Lung (tissue), 12 donors: Measurements from ENCODE around the gene CCL13. TPM values are rescaled to one million over a fixed set of nuclear protein-coding genes. Genes with fewer than 3 reads are reported as not detected.

Experiments
- ATAC-seq: fragments of 200-7000 bp; cut with Tn5 transposase; one replicate; pipeline ENCODE4 v1.9.1; 2020; ENCODE audit warnings: moderate number of reproducible peaks; ENCODE audit not compliant: insufficient read depth, low FRiP score
- DNase-seq, 3 donors: peaks; one replicate each; pipeline ENCODE4 v3.0.0-alpha.2; 2013 to 2017
- H3K27ac ChIP-seq, 2 donors: one replicate each; pipeline ENCODE4 v1.5.1; 2013; ENCODE audit warnings: mild to moderate bottlenecking in 2 of 2, moderate library complexity in 2 of 2, control low read depth in 1 of 2, inconsistent platforms in 1 of 2, low read depth in 1 of 2, low read length in 1 of 2
- H3K27me3 ChIP-seq, 3 donors: one replicate each; pipeline ENCODE4 v1.5.1; 2013; ENCODE audit warnings: low read length in 2 of 3; ENCODE audit not compliant: control insufficient read depth in 3 of 3, insufficient read depth in 3 of 3
- H3K36me3 ChIP-seq, 4 donors: one replicate each; pipeline ENCODE4 v1.5.1; 2013; ENCODE audit warnings: low read length in 4 of 4, mild to moderate bottlenecking in 1 of 4, moderate library complexity in 1 of 4; ENCODE audit not compliant: control insufficient read depth in 4 of 4, insufficient read depth in 4 of 4
- H3K4me1 ChIP-seq, 5 donors: one replicate each; pipeline ENCODE4 v1.5.1; 2013; ENCODE audit warnings: low read length in 5 of 5, mild to moderate bottlenecking in 2 of 5, moderate library complexity in 1 of 5; ENCODE audit not compliant: control insufficient read depth in 5 of 5, insufficient read depth in 5 of 5
- H3K4me3 ChIP-seq: one replicate; pipeline ENCODE4 v1.5.1; 2013; ENCODE audit warnings: mild to moderate bottlenecking, control low read depth, moderate library complexity
- H3K9ac ChIP-seq, 2 donors: one replicate each; pipeline ENCODE4 v1.5.1; 2013; ENCODE audit warnings: low read length in 2 of 2, control low read depth in 1 of 2; ENCODE audit not compliant: insufficient read depth in 1 of 2
- H3K9me3 ChIP-seq, 4 donors: one replicate each; pipeline ENCODE4 v1.5.1; 2013; ENCODE audit warnings: low read length in 3 of 4, mild to moderate bottlenecking in 1 of 4, moderate library complexity in 1 of 4; ENCODE audit not compliant: control insufficient read depth in 4 of 4, insufficient read depth in 3 of 4
- CTCF ChIP-seq: IDR thresholded peaks from 2 replicates; pipeline ENCODE4 v1.5.1; 2012; ENCODE audit warnings: mild to moderate bottlenecking; ENCODE audit errors: control extremely low read depth, extremely low read depth
- WGBS, 2 donors: extraction: QIAGEN DNeasy Blood & Tissue Kit; methylation state at CpG; one replicate each; pipeline ENCODE4 v1.1.7; 2013; 5-methylcytosine and 5-hydroxymethylcytosine counted together
- polyA plus RNA-seq, 2 donors: library from polyadenylated mRNA; stranded (reverse); fragments of 200-250 nt; gene quantifications; one replicate each; pipeline ENCODE4 v1.2.1, GENCODE V29; 2013
- total RNA-seq, 2 donors: library from RNA; depleted of rRNA in 1 of 2; stranded (reverse); fragments of >200 nt in 1 of 2; gene quantifications; one replicate each; pipeline ENCODE4 v1.2.1, GENCODE V29; 2014 to 2021
- donor health status: control.
- donor health status: control.
- donor health status: Bipolar disorder and iron deficiency.
- donor health status: healthy.
- donor health status: DM: yes; HTN: yes; CAD: no.

CCL13 gene
- total and polyA plus RNA-seq, 4 donors, result 2.5 to 4.6 (median 4.1) TPM

- no peaks in the 10 kb centered on the region for H3K27me3 ChIP-seq
- H3K9me3 ChIP-seq, result no peaks in the 10 kb centered on the region
- no peak overlapping the region for H3K27ac ChIP-seq
- 7 to 15% methylated on average over 7 of the region's 7 CpGs for WGBS, 2 donors
- no peak overlapping the region for H3K4me3 ChIP-seq
- no peak for TF ChIP-seq CTCF
- ATAC-seq (no peak), DNase-seq (peak in 2 of 3 donors; percentile 44 to 56)
- peaks cover 0 to 48% (median 2%) of the 10 kb centered on the region in 5 donors for H3K4me1 ChIP-seq
- no peak overlapping the region for H3K9ac ChIP-seq
- no peaks in the 10 kb centered on the region for H3K36me3 ChIP-seq
Observed at GRCh38 chr17:34382621-34383124, 26.4 kb downstream of the CCL13 start.

- TF ChIP-seq CTCF, result no peak
- peak in 2 of 3 donors; percentile 44 to 72 for DNase-seq
- no peaks in the 10 kb centered on the region for H3K27me3 ChIP-seq
- H3K27ac ChIP-seq, result no peak overlapping the region
- H3K9me3 ChIP-seq, result no peaks in the 10 kb centered on the region
- H3K4me1 ChIP-seq, result peaks cover 0 to 50% (median 6%) of the 10 kb centered on the region in 5 donors
- no peak for ATAC-seq
- no peaks in the 10 kb centered on the region for H3K36me3 ChIP-seq
- WGBS, 2 donors, result 76 to 79% methylated on average over 3 of the region's 3 CpGs
- H3K4me3 ChIP-seq, result no peak overlapping the region
- H3K9ac ChIP-seq, result no peak overlapping the region
Observed at GRCh38 chr17:34383216-34383615, 26.9 kb downstream of the CCL13 start.

- Histone ChIP-seq H3K4me1 (peaks cover 0 to 43% (median 6%) of the 10 kb centered on the region in 5 donors), H3K9ac (no peak overlapping the region), H3K9me3 (no peaks in the 10 kb centered on the region), H3K4me3 (no peak overlapping the region), H3K27me3 (no peaks in the 10 kb centered on the region), H3K27ac (no peak overlapping the region), H3K36me3 (no peaks in the 10 kb centered on the region)
- WGBS, 2 donors, result 82 to 90% methylated on average over 1 of the region's 1 CpG
- ATAC-seq (no peak), DNase-seq (no peak)
- TF ChIP-seq CTCF, result no peak
Observed at GRCh38 chr17:34384271-34384670, 28.0 kb downstream of the CCL13 start.
